K562 (cell line): Measurements from ENCODE around the gene NOS2.

Experiments used
- CTCF ChIP-seq, 3 experiments: IDR thresholded peaks in 2 of 3; conservative IDR thresholded peaks in 1 of 3; 2 replicates each; pipeline ENCODE4 v1.5.1; 2011 to 2012; ENCODE audit warnings: low read length in 3 of 3, mild to moderate bottlenecking in 3 of 3, control low read depth in 2 of 3, improper control_type of control experiment in 1 of 3, inconsistent platforms in 1 of 3, low read depth in 1 of 3, mixed read lengths in 1 of 3, moderate library complexity in 1 of 3; ENCODE audit not compliant: insufficient read depth in 2 of 3
- ETV6 ChIP-seq, 3 experiments: fragments of 150-350 bp in 1 of 3; sonication (generic) in 1 of 3; formaldehyde crosslinking in 1 of 3; IDR thresholded peaks; 2 replicates each; pipeline versions ENCODE4 v1.6.1 to v1.8.0; 2014 to 2022; ENCODE audit warnings: borderline replicate concordance in 2 of 3, low read depth in 2 of 3, antibody characterized with exemption in 1 of 3, low read length in 1 of 3, mild to moderate bottlenecking in 1 of 3, missing genetic modification reagents in 1 of 3
- GABPB1 ChIP-seq: sonication (generic); formaldehyde crosslinking; IDR thresholded peaks from 2 replicates; pipeline ENCODE4 v1.8.0; 2022; ENCODE audit warnings: mild to moderate bottlenecking, missing genetic modification reagents
- NFRKB ChIP-seq: fragments of 450-650 bp; IDR thresholded peaks from 2 replicates; pipeline ENCODE4 v1.6.1; 2016; ENCODE audit warnings: low read depth
- REST ChIP-seq, 2 experiments: fragments of 450-650 bp; formaldehyde crosslinking in 1 of 2; IDR thresholded peaks; 2 replicates each; pipeline versions ENCODE4 v1.4.0 to v1.6.1; 2014 to 2020; ENCODE audit warnings: mild to moderate bottlenecking in 2 of 2, borderline replicate concordance in 1 of 2, low read depth in 1 of 2
- SMARCB1 ChIP-seq: IDR thresholded peaks from 2 replicates; pipeline ENCODE4 v1.6.1; 2011; ENCODE audit warnings: improper control_type of control experiment, low read depth; ENCODE audit not compliant: insufficient read length
- SREBF2 ChIP-seq: sonication (generic); formaldehyde crosslinking; IDR thresholded peaks from 2 replicates; pipeline ENCODE4 v1.4.0; 2020; ENCODE audit warnings: mild to moderate bottlenecking, missing genetic modification reagents
- TARDBP ChIP-seq: fragments of 450-650 bp; IDR thresholded peaks from 2 replicates; pipeline ENCODE4 v1.6.1; 2016
- TCF7 ChIP-seq: sonication (generic); IDR thresholded peaks from 2 replicates; pipeline ENCODE4 v1.6.1; 2016; ENCODE audit warnings: antibody characterized with exemption, borderline replicate concordance
- U2AF2 ChIP-seq: fragments of 200-400 bp; formaldehyde crosslinking; optimal IDR thresholded peaks from 2 replicates; pipeline ENCODE3; 2017; ENCODE audit warnings: low read depth, mild to moderate bottlenecking, low read length
- USF1 ChIP-seq: sonication (generic); formaldehyde crosslinking; IDR thresholded peaks from 2 replicates; pipeline ENCODE4 v1.9.0; 2022; ENCODE audit warnings: mild to moderate bottlenecking, missing genetic modification reagents
- USF2 ChIP-seq: sonication (generic); formaldehyde crosslinking; IDR thresholded peaks from 2 replicates; pipeline ENCODE4 v1.5.0; 2020; ENCODE audit warnings: missing genetic modification reagents
- ZHX1 ChIP-seq: fragments of 150-350 bp; conservative IDR thresholded peaks from 2 replicates; pipeline ENCODE4 v1.6.1; 2014; ENCODE audit warnings: low read length
- ZNF282 ChIP-seq: sonication (generic); formaldehyde crosslinking; IDR thresholded peaks from 2 replicates; pipeline ENCODE4 v1.8.1; 2023; ENCODE audit warnings: missing genetic modification reagents

GRCh38 chr17:27764589-27764988 lies 35.7 kb downstream of the NOS2 start:
- no peak for TF ChIP-seq REST (IDR thresholded peaks at IDR 0.05; ENCODE audit: borderline replicate concordance)
- TF ChIP-seq REST (CRISPR knock-in tag; IDR thresholded peaks at IDR 0.05; ENCODE audit: low read depth) = no peak
- TF ChIP-seq SMARCB1 = no peak
- no peak for TF ChIP-seq ZNF282 (CRISPR knock-in tag)
- no peak for TF ChIP-seq ZHX1
- no peak for TF ChIP-seq CTCF (IDR thresholded peaks at IDR 0.05 in 2 of 3, conservative IDR thresholded peaks at IDR 0.05 in 1 of 3; ENCODE audit: insufficient read depth in 2 of 3, low read depth in 1 of 3, low read length in 3 of 3)
- no peak for TF ChIP-seq U2AF2
- no peak for TF ChIP-seq SREBF2 (CRISPR knock-in tag)
- no peak for TF ChIP-seq TARDBP
- no peak for TF ChIP-seq USF2 (CRISPR knock-in tag)
- no peak for TF ChIP-seq GABPB1 (CRISPR knock-in tag)
- no peak for TF ChIP-seq NFRKB
- no peak for TF ChIP-seq USF1
- TF ChIP-seq ETV6 (IDR thresholded peaks at IDR 0.05; ENCODE audit: borderline replicate concordance in 1 of 2, low read depth in 2 of 2, low read length in 1 of 2) = no peak
- no peak for TF ChIP-seq ETV6 (CRISPR knock-in tag; IDR thresholded peaks at IDR 0.05; ENCODE audit: borderline replicate concordance)
- TF ChIP-seq TCF7 = no peak
